LNCAP (cell line): ENCODE measurements around the gene AVL9.

Experiments used
- CTCF ChIP-seq: fragments of 450-650 bp; IDR thresholded peaks from 2 replicates; pipeline ENCODE4 v1.5.1; 2017; ENCODE audit warnings: mild to moderate bottlenecking

AVL9 gene

DNA sequence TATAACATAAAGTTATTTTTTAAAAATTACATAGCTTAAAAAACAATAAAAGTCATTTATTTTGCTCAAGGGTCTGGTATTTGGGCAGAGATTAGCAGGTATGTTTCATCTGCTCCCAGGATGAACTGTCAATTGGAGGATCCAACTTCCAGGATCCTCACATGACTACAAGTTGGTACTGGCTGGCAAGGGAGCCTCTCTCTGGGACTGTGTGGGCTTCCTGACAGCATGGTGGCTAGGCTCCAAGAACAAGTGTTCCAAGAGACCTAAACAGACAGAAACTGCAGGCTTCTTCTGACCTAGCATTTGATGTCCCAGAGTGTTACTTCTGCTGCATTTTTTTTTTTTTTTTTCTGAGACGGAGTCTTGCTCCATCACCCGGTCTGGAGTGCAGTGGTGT lies 107.2 kb downstream of the AVL9 start:
- no peak for TF ChIP-seq CTCF

- no peak for TF ChIP-seq CTCF
These were observed 109.7 kb downstream of the AVL9 start for GRCh38 chr7:32605032-32605431.

DNA sequence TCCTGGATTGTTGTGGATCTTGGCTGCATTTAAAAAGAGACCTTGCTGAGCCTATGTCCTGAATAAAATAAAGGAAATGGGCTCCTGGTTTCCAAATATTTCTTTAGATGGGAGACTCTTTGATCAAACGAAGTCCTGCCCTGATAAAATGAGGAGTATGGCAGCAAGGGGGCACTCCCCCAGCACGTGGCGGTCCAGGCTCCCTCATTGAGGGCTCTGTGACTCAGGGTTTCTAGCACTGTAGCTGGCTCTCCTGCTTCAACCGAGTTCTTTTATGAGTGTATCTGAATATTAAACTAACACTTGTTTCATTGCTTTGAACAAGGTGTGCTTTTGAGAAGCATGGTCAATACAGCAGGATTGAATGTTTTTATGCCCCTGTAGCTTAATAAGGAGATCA lies 114.2 kb downstream of the AVL9 start:
- no peak for TF ChIP-seq CTCF

DNA sequence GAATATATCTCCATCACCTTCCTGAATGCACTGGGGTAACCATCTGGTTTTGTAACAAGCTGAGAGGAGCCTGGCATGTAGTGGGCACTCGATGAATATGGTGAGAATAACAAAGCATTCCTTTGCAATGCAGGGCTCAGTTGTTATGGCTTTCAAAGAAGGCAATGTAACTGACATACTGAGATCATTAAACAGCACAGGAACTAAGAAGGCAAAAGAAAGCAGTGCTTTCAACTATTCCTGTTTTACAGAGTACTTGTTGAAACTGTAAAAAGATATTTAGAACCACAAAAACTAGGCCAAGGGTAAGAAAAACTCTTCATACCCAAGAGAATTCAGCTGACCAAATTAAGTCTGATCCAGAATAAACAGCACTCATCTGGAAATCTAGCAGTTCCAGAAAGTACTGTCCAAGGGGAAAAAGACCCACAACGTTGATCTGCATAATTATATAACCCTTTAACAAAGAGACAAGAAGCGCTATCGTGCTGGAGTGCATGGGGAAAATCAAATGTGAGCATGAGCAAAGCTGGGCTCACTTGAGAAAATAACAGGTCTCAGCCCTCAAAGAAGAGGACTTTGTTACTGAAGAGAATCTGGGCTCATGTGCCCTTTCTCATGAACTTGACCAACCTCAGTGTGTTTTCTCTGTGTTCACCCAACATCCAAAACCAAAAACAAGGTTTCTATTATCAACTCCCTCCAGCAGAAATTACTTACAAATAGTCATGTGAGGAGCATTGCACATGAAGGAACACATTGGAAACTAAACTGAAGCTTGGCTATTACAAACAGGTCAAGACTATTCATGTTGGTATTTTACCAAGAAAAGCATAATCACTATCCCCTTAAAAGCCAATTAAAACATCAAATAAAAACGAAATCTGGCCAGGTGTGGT lies 116.2 kb downstream of the AVL9 start:
- no peak for TF ChIP-seq CTCF

DNA sequence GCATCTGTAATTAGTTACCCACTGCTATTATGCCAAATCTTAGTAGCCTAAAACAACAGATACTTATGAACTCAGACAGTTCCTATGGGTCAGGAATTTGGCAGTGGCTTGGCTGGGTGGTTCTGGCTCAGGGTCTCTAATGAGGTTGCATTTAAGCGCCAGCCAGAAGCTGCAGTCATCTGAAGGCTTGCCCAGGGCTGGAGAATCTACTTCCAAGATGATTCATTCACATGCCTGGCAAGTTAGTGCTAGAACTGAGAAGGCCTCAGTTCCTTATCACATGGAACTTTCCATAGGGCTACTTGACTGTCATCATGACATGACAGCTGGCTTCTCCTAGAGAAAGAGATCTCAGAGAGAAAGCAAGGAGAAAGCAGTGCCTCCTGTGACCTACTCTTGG lies 121.3 kb downstream of the AVL9 start:
- no peak for TF ChIP-seq CTCF

- no peak for TF ChIP-seq CTCF
These were observed 123.2 kb downstream of the AVL9 start for GRCh38 chr7:32618470-32618869.

GRCh38 chr7:32618987-32619386 lies 123.7 kb downstream of the AVL9 start:
- no peak for TF ChIP-seq CTCF
